ENCODE results near the gene TLN1. TPM values are rescaled to one million over a fixed set of nuclear protein-coding genes. Genes with fewer than 3 reads are reported as not detected.

TLN1 gene
- total RNA-seq, 1 donor from 2014 or later = 684 TPM

DNA sequence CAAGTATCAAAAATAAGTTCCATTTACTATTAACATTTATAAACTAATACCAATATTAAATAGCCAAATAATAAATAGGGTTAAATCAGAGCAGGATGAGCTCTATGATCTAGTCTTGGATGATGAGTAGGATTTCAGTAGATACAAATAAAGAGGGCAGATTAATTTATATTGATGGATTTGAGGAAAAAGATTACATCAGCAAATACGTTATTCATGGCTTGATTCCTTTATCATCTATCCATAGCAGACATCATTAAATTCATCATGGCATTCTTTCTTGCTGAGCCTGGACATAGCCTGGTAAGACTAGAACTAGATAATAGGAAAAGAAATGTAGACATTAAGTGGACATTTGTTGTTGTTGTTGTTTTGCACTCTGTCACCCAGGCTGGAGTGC lies 35.5 kb upstream of the TLN1 start:
- no peak for DNase-seq (ENCODE audit: low spot score)
- H3K4me3 Mint-ChIP-seq (ENCODE audit: unreplicated experiment) = no peak overlapping the region
- H3K4me1 Mint-ChIP-seq (ENCODE audit: low read depth) = no peaks in the 10 kb centered on the region
- H3K36me3 Mint-ChIP-seq (ENCODE audit: low read depth) = no peaks in the 10 kb centered on the region
- no peaks in the 10 kb centered on the region for H3K27me3 Mint-ChIP-seq (ENCODE audit: low read depth)
- TF ChIP-seq, protein P1, sequence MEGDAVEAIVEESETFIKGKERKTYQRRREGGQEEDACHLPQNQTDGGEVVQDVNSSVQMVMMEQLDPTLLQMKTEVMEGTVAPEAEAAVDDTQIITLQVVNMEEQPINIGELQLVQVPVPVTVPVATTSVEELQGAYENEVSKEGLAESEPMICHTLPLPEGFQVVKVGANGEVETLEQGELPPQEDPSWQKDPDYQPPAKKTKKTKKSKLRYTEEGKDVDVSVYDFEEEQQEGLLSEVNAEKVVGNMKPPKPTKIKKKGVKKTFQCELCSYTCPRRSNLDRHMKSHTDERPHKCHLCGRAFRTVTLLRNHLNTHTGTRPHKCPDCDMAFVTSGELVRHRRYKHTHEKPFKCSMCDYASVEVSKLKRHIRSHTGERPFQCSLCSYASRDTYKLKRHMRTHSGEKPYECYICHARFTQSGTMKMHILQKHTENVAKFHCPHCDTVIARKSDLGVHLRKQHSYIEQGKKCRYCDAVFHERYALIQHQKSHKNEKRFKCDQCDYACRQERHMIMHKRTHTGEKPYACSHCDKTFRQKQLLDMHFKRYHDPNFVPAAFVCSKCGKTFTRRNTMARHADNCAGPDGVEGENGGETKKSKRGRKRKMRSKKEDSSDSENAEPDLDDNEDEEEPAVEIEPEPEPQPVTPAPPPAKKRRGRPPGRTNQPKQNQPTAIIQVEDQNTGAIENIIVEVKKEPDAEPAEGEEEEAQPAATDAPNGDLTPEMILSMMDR (IDR thresholded peaks at IDR 0.05) = no peak
- H3K9me3 Mint-ChIP-seq (ENCODE audit: low read depth) = no peaks in the 10 kb centered on the region
- no peak overlapping the region for H3K27ac Mint-ChIP-seq (ENCODE audit: unreplicated experiment)

DNA sequence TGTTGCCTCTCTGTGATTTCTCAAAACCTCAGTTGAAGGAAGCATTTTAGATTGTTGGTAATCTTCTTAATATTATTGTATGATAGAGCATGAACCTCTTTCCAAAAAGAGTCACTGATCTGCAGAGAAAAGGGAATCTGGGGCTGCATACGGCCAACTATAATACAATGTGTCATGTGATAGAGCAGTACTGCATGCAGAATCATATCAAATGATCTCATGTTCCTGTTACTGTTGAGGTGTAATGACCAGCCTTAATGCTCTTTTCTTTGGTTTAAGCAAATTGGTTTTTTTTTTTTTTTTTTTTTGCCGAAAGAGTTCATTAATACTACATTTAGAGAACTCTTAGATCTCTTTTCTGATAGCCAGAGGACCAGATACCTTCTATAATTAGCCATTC lies 35.0 kb upstream of the TLN1 start:
- Mint-ChIP-seq H3K36me3 (ENCODE audit: low read depth) (no peaks in the 10 kb centered on the region), H3K27me3 (ENCODE audit: low read depth) (no peaks in the 10 kb centered on the region), H3K4me3 (ENCODE audit: unreplicated experiment) (no peak overlapping the region), H3K9me3 (ENCODE audit: low read depth) (no peaks in the 10 kb centered on the region), H3K27ac (ENCODE audit: unreplicated experiment) (no peak overlapping the region), H3K4me1 (ENCODE audit: low read depth) (no peaks in the 10 kb centered on the region)
- TF ChIP-seq, protein P1 (IDR thresholded peaks at IDR 0.05) = no peak
- DNase-seq (ENCODE audit: low spot score) = no peak

DNA sequence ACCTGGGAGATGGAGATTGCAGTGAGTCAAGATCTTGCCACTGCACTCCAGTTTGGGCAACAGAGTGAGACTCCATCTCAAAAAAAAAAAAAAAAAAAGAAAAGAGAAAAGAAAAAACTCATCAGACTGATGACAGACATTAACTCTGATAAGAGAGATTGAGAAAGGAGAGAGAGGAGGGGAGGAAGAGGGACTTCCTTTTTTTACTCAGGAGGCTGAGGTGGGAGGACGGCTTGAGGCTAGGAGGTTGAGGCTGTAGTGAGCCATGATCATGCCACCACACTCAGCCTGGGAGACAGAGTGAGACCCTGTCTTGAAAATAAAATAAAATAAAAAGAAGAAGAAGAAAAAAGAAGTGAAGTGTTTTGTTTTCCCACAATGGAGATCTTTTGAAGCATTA lies 31.8 kb upstream of the TLN1 start:
- DNase-seq (ENCODE audit: low spot score) = no peak
- no peaks in the 10 kb centered on the region for H3K9me3 Mint-ChIP-seq (ENCODE audit: low read depth)
- no peak overlapping the region for H3K4me3 Mint-ChIP-seq (ENCODE audit: unreplicated experiment)
- no peaks in the 10 kb centered on the region for H3K27me3 Mint-ChIP-seq (ENCODE audit: low read depth)
- TF ChIP-seq, protein P1 (IDR thresholded peaks at IDR 0.05) = no peak
- H3K36me3 Mint-ChIP-seq (ENCODE audit: low read depth) = no peaks in the 10 kb centered on the region
- peaks cover 21% of the 10 kb centered on the region for H3K4me1 Mint-ChIP-seq (ENCODE audit: low read depth)
- no peak overlapping the region for H3K27ac Mint-ChIP-seq (ENCODE audit: unreplicated experiment)

DNA sequence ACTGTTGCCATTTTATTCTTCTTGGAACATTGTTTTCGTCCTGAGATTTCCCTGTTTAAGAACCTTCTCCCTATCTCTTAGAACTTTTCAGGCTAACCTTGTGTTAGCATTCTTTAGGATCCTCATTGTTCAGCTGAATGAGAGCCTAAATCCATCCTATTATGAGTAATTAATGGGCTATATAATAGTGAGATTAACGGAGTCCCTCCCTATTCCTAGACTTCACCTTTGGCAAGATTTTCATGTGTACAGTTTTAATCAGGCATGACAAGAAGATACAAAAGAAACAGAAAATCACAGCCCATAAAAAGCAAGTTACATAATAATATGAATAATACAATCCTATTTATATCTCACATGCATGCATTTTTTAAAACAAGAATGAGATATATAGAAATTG lies 31.2 kb upstream of the TLN1 start:
- Mint-ChIP-seq H3K36me3 (ENCODE audit: low read depth) (no peaks in the 10 kb centered on the region), H3K9me3 (ENCODE audit: low read depth) (no peaks in the 10 kb centered on the region), H3K4me3 (ENCODE audit: unreplicated experiment) (no peak overlapping the region), H3K4me1 (ENCODE audit: low read depth) (peaks cover 27% of the 10 kb centered on the region), H3K27me3 (ENCODE audit: low read depth) (no peaks in the 10 kb centered on the region), H3K27ac (ENCODE audit: unreplicated experiment) (no peak overlapping the region)
- DNase-seq (ENCODE audit: low spot score) = no peak
- TF ChIP-seq, protein P1 (IDR thresholded peaks at IDR 0.05) = no peak

DNA sequence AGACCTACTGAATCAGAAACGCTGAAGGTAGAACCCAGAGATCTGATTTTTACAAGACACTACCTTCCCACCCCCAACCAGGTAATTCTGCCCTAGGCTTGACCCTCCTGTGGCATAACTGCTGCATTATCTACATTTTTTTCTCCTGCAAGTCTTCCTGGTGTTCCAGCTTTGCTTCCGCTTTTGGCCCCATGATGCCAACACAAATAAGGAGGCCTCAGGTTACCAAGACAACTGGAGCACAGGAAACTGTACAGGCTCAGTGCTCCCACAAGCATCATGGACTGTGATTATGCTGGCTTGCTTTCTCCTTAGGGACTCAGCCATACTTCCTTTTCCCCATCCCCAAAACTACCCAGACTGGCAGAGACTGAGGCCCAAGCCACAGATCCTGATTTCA lies 28.7 kb upstream of the TLN1 start:
- Mint-ChIP-seq H3K4me3 (ENCODE audit: unreplicated experiment) (no peak overlapping the region), H3K4me1 (ENCODE audit: low read depth) (peaks cover 49% of the 10 kb centered on the region), H3K27me3 (ENCODE audit: low read depth) (no peaks in the 10 kb centered on the region)

More for the DNA sequence above, 28.7 kb upstream of the TLN1 start:
- H3K36me3 Mint-ChIP-seq (ENCODE audit: low read depth) = no peaks in the 10 kb centered on the region
- no peak for DNase-seq (ENCODE audit: low spot score)
- H3K27ac Mint-ChIP-seq (ENCODE audit: unreplicated experiment) = peak overlapping the region; percentile 84
- TF ChIP-seq, protein P1 (IDR thresholded peaks at IDR 0.05) = no peak
- no peaks in the 10 kb centered on the region for H3K9me3 Mint-ChIP-seq (ENCODE audit: low read depth)
